Esophagus squamous epithelium (tissue), 5 donors: Measurements from ENCODE around the gene RPGRIP1. TPM values are rescaled to one million over a fixed set of nuclear protein-coding genes. Genes with fewer than 3 reads are reported as not detected.
"Not testable (repeated sequence)": the region's sequence is repeated elsewhere in the genome, so short reads cannot be mapped to it uniquely, and the experiment has no call there.

Experiments
- DNase-seq: peaks from one replicate; lab custom pipeline; 2025; lab: John Stamatoyannopoulos, UW
- H3K27ac ChIP-seq, 4 donors: fragments of 200-600 bp; sonication (generic); one replicate each; pipeline ENCODE4 v1.5.1; 2016 to 2019; ENCODE audit warnings: mild to moderate bottlenecking in 1 of 4
- H3K27me3 ChIP-seq, 4 donors: fragments of 200-600 bp; sonication (generic); 1 replicate in 3 of 4; 2 replicates in 1 of 4; pipeline versions ENCODE4 v1.5.1 to v1.6.0; 2017 to 2021; ENCODE audit warnings: antibody characterized with exemption in 1 of 4
- H3K36me3 ChIP-seq, 3 donors: fragments of 200-600 bp; sonication (generic); one replicate each; pipeline ENCODE4 v1.5.1; 2016 to 2019
- H3K4me1 ChIP-seq, 3 donors: fragments of 200-600 bp; sonication (generic); one replicate each; pipeline ENCODE4 v1.5.1; 2017 to 2019
- H3K4me3 ChIP-seq, 4 donors: fragments of 200-600 bp; sonication (generic); 1 replicate in 3 of 4; 2 replicates in 1 of 4; pipeline ENCODE4 v1.5.1; 2016 to 2019; ENCODE audit warnings: mild to moderate bottlenecking in 2 of 4, moderate library complexity in 1 of 4
- H3K9me3 ChIP-seq, 3 donors: fragments of 200-600 bp; sonication (generic); one replicate each; pipeline ENCODE4 v1.5.1; 2016 to 2019
- CTCF ChIP-seq, 6 experiments: fragments of 450-650 bp in 4 of 6; fragments of 200-600 bp in 2 of 6; sonication (generic) in 2 of 6; IDR thresholded peaks; one replicate each; pipeline ENCODE4 v1.5.1; 2016 to 2019; ENCODE audit warnings: antibody characterized with exemption in 6 of 6, mild to moderate bottlenecking in 4 of 6, moderate library complexity in 4 of 6
- POLR2A ChIP-seq, 4 donors: fragments of 450-650 bp; IDR thresholded peaks; one replicate each; pipeline ENCODE4 v1.6.1; 2017; ENCODE audit warnings: antibody characterized with exemption in 4 of 4, mild to moderate bottlenecking in 4 of 4, moderate library complexity in 3 of 4
- WGBS, 2 donors: methylation state at CpG; one replicate each; pipeline ENCODE4 v1.1.5; 2018; 5-methylcytosine and 5-hydroxymethylcytosine counted together
- intact Hi-C: fragments of 100-400 bp; cut with DNase I; formaldehyde crosslinking; loops from one replicate; pipeline ENCODE4 v1.15.0; 2022
- total RNA-seq, 4 donors: library from RNA; depleted of rRNA; stranded (reverse); fragments of >200 nt; gene quantifications; one replicate each; pipeline ENCODE4 v1.1.0, GENCODE V29; 2016
- donor health status: DM: yes; HTN: yes; CAD: no.

Gene RPGRIP1
- total RNA-seq, 4 donors from 2014 or later = not detected

- peaks cover 0 to 16% (median 3%) of the 10 kb centered on the region in 4 donors for H3K27me3 ChIP-seq
- H3K27ac ChIP-seq = no peak overlapping the region
- 82 to 83% methylated on average over 6 of the region's 8 CpGs for WGBS, 2 donors
- H3K36me3 ChIP-seq = no peaks in the 10 kb centered on the region
- peaks cover 4 to 7% (median 6%) of the 10 kb centered on the region in 3 donors for H3K4me1 ChIP-seq
- H3K9me3 ChIP-seq = no peaks in the 10 kb centered on the region
- no peak for TF ChIP-seq CTCF (IDR thresholded peaks at IDR 0.05)
- TF ChIP-seq POLR2A (IDR thresholded peaks at IDR 0.05) = no peak
- intact Hi-C loops = no loop called here
- no peak overlapping the region for H3K4me3 ChIP-seq
- no peak for DNase-seq
Observed at GRCh38 chr14:21302013-21302835, 22.3 kb downstream of the RPGRIP1 start.

GRCh38 chr14:21302836-21303140 lies 22.9 kb downstream of the RPGRIP1 start:
- H3K27ac ChIP-seq, H3K4me3 ChIP-seq, intact Hi-C loops, H3K9me3 ChIP-seq, DNase-seq, H3K36me3 ChIP-seq: not testable (repeated sequence)
- Histone ChIP-seq H3K4me1 (peaks cover 4 to 11% (median 6%) of the 10 kb centered on the region in 3 donors), H3K27me3 (peaks cover 0 to 16% (median 3%) of the 10 kb centered on the region in 4 donors)
- 89 to 100% methylated on average over 1 of the region's 2 CpGs for WGBS, 2 donors

GRCh38 chr14:21307637-21308036 lies 27.8 kb downstream of the RPGRIP1 start:
- Histone ChIP-seq H3K27ac (peak overlapping the region in 3 of 4 donors; percentile 78 to 82 (median 81)), H3K4me1 (peaks cover 0 to 20% (median 9%) of the 10 kb centered on the region in 3 donors), H3K27me3 (peaks cover 0 to 10% (median 0%) of the 10 kb centered on the region in 4 donors), H3K4me3 (no peak overlapping the region), H3K36me3 (no peaks in the 10 kb centered on the region), H3K9me3 (no peaks in the 10 kb centered on the region)
- no peak for TF ChIP-seq POLR2A (IDR thresholded peaks at IDR 0.05)
- no peak for TF ChIP-seq CTCF (IDR thresholded peaks at IDR 0.05)
- WGBS, 2 donors = 79 to 85% methylated on average over 3 of the region's 3 CpGs
- intact Hi-C loops = no loop called here
- DNase-seq = no peak

- Histone ChIP-seq H3K4me1 (peaks cover 0 to 20% (median 9%) of the 10 kb centered on the region in 3 donors), H3K27me3 (peaks cover 0 to 10% (median 0%) of the 10 kb centered on the region in 4 donors), H3K36me3 (no peaks in the 10 kb centered on the region), H3K4me3 (peak overlapping the region; percentile 20 to 63 (median 36)), H3K27ac (peak overlapping the region; percentile 58 to 82 (median 80)), H3K9me3 (no peaks in the 10 kb centered on the region)
- DNase-seq = no peak
- intact Hi-C loops = no loop called here
- no peak for TF ChIP-seq CTCF (IDR thresholded peaks at IDR 0.05)
- TF ChIP-seq POLR2A (IDR thresholded peaks at IDR 0.05) = no peak
Observed at GRCh38 chr14:21308132-21308478, 28.2 kb downstream of the RPGRIP1 start.

- H3K4me3 ChIP-seq = peak overlapping the region; percentile 20 to 63 (median 36)
- TF ChIP-seq POLR2A (IDR thresholded peaks at IDR 0.05) (peak in 1 of 4 donors; percentile 72), CTCF (IDR thresholded peaks at IDR 0.05) (no peak)
- peak; percentile 62 for DNase-seq
Observed at GRCh38 chr14:21308479-21309237, 28.8 kb downstream of the RPGRIP1 start.

More at GRCh38 chr14:21308479-21309237, 28.8 kb downstream of the RPGRIP1 start:
- H3K4me1 ChIP-seq = peaks cover 0 to 20% (median 9%) of the 10 kb centered on the region in 3 donors
- H3K27ac ChIP-seq = peak overlapping the region; percentile 58 to 82 (median 80)
- 2% methylated on average over 14 to 16 of the region's 16 CpGs for WGBS, 2 donors
- no peaks in the 10 kb centered on the region for H3K36me3 ChIP-seq
- intact Hi-C loops = no loop called here
- no peaks in the 10 kb centered on the region for H3K9me3 ChIP-seq
- peaks cover 0 to 6% (median 0%) of the 10 kb centered on the region in 4 donors for H3K27me3 ChIP-seq
